Neuron (in vitro differentiated cells): ENCODE measurements around the gene ADORA2B.
"Not testable (repeated sequence)": the region's sequence is repeated elsewhere in the genome, so short reads cannot be mapped to it uniquely, and the experiment has no call there.

Source experiments
- H2AFZ ChIP-seq: one replicate; pipeline ENCODE4 v1.6.1; 2013; ENCODE audit warnings: low read depth, mild to moderate bottlenecking, inconsistent platforms, low read length, moderate library complexity
- H3K27me3 ChIP-seq: one replicate; pipeline ENCODE4 v1.6.1; 2013; ENCODE audit warnings: low read length; ENCODE audit not compliant: insufficient read depth
- H3K36me3 ChIP-seq: one replicate; pipeline ENCODE4 v1.6.1; 2013; ENCODE audit warnings: low read length; ENCODE audit not compliant: insufficient read depth
- H3K4me1 ChIP-seq: one replicate; pipeline ENCODE4 v1.6.1; 2013; ENCODE audit warnings: low read length; ENCODE audit not compliant: insufficient read depth
- H3K4me3 ChIP-seq: 2 replicates; pipeline ENCODE4 v1.5.1; 2013; ENCODE audit warnings: mild to moderate bottlenecking, low read length, moderate library complexity
- H3K9me3 ChIP-seq: one replicate; pipeline ENCODE4 v1.6.1; 2013; ENCODE audit warnings: low read length

ADORA2B gene

GRCh38 chr17:15944759-15945526 is at the start of gene ADORA2B:
Gene ADORA2B (plus strand): TSS chr17:15945130. CDS start chr17:15945249, 119 bp downstream.
- no peaks in the 10 kb centered on the region for H3K4me1 ChIP-seq
- H3K9me3 ChIP-seq = peaks cover 3% of the 10 kb centered on the region

GRCh38 chr17:15896277-15896676 is 48.7 kb upstream of the ADORA2B start:
- no peaks in the 10 kb centered on the region for H3K27me3 ChIP-seq
- H3K4me1 ChIP-seq = no peaks in the 10 kb centered on the region
- H3K9me3 ChIP-seq = no peaks in the 10 kb centered on the region
- H3K4me3 ChIP-seq = no peak overlapping the region
- no peak overlapping the region for H2AFZ ChIP-seq
- no peaks in the 10 kb centered on the region for H3K36me3 ChIP-seq

More at GRCh38 chr17:15944759-15945526, at the start of gene ADORA2B:
- Histone ChIP-seq H3K36me3 (no peaks in the 10 kb centered on the region), H2AFZ (peak within 1 kb of the TSS; percentile 99), H3K27me3 (peaks cover 36% of the 10 kb centered on the region), H3K4me3 (peak within 1 kb of the TSS; percentile 60)

GRCh38 chr17:15896834-15897233 is 48.1 kb upstream of the ADORA2B start:
- Histone ChIP-seq H3K4me1 (no peaks in the 10 kb centered on the region), H2AFZ (no peak overlapping the region), H3K36me3 (no peaks in the 10 kb centered on the region), H3K27me3 (no peaks in the 10 kb centered on the region), H3K4me3 (no peak overlapping the region), H3K9me3 (no peaks in the 10 kb centered on the region)

- H3K36me3 ChIP-seq, H3K27me3 ChIP-seq, H3K9me3 ChIP-seq, H3K4me3 ChIP-seq, H2AFZ ChIP-seq, H3K4me1 ChIP-seq: not testable (repeated sequence)
Observed at GRCh38 chr17:15899596-15899995, 45.3 kb upstream of the ADORA2B start.

GRCh38 chr17:15900871-15901270 is 44.1 kb upstream of the ADORA2B start:
- Histone ChIP-seq H2AFZ (no peak overlapping the region), H3K4me3 (no peak overlapping the region), H3K27me3 (no peaks in the 10 kb centered on the region), H3K36me3 (no peaks in the 10 kb centered on the region), H3K9me3 (no peaks in the 10 kb centered on the region), H3K4me1 (no peaks in the 10 kb centered on the region)

- H3K9me3 ChIP-seq, H2AFZ ChIP-seq, H3K27me3 ChIP-seq, H3K4me3 ChIP-seq, H3K4me1 ChIP-seq, H3K36me3 ChIP-seq: not testable (repeated sequence)
Observed at GRCh38 chr17:15905236-15905635, 39.7 kb upstream of the ADORA2B start.

GRCh38 chr17:15907290-15907689 is 37.6 kb upstream of the ADORA2B start:
- Histone ChIP-seq H3K27me3 (no peaks in the 10 kb centered on the region), H3K4me1 (no peaks in the 10 kb centered on the region), H3K4me3 (no peak overlapping the region), H2AFZ (no peak overlapping the region), H3K36me3 (no peaks in the 10 kb centered on the region), H3K9me3 (no peaks in the 10 kb centered on the region)

- Histone ChIP-seq H3K4me1 (no peaks in the 10 kb centered on the region), H3K36me3 (no peaks in the 10 kb centered on the region), H3K4me3 (no peak overlapping the region), H2AFZ (no peak overlapping the region), H3K9me3 (no peaks in the 10 kb centered on the region), H3K27me3 (no peaks in the 10 kb centered on the region)
Observed at GRCh38 chr17:15908378-15908777, 36.6 kb upstream of the ADORA2B start.

GRCh38 chr17:15909481-15909991 is 35.4 kb upstream of the ADORA2B start:
- H3K36me3 ChIP-seq = no peaks in the 10 kb centered on the region

GRCh38 chr17:15910791-15911190 is 34.1 kb upstream of the ADORA2B start:
- no peak overlapping the region for H2AFZ ChIP-seq
- no peak overlapping the region for H3K4me3 ChIP-seq
- no peaks in the 10 kb centered on the region for H3K9me3 ChIP-seq
- H3K36me3 ChIP-seq = no peaks in the 10 kb centered on the region
- H3K4me1 ChIP-seq = no peaks in the 10 kb centered on the region
- H3K27me3 ChIP-seq = no peaks in the 10 kb centered on the region

More at GRCh38 chr17:15909481-15909991, 35.4 kb upstream of the ADORA2B start:
- Histone ChIP-seq H3K4me3 (no peak overlapping the region), H3K27me3 (no peaks in the 10 kb centered on the region), H3K4me1 (no peaks in the 10 kb centered on the region), H3K9me3 (no peaks in the 10 kb centered on the region), H2AFZ (no peak overlapping the region)

- H3K9me3 ChIP-seq, H3K4me3 ChIP-seq, H3K4me1 ChIP-seq, H2AFZ ChIP-seq, H3K27me3 ChIP-seq, H3K36me3 ChIP-seq: not testable (repeated sequence)
Observed at GRCh38 chr17:15911701-15912100, 33.2 kb upstream of the ADORA2B start.

GRCh38 chr17:15912416-15912955 is 32.4 kb upstream of the ADORA2B start:
- H3K27me3 ChIP-seq = no peaks in the 10 kb centered on the region
- H3K9me3 ChIP-seq = no peaks in the 10 kb centered on the region
- H2AFZ ChIP-seq = no peak overlapping the region
- H3K36me3 ChIP-seq = no peaks in the 10 kb centered on the region
- H3K4me3 ChIP-seq = no peak overlapping the region
- no peaks in the 10 kb centered on the region for H3K4me1 ChIP-seq

- Histone ChIP-seq H2AFZ (no peak overlapping the region), H3K9me3 (no peaks in the 10 kb centered on the region), H3K4me1 (no peaks in the 10 kb centered on the region), H3K27me3 (no peaks in the 10 kb centered on the region), H3K36me3 (no peaks in the 10 kb centered on the region), H3K4me3 (no peak overlapping the region)
Observed at GRCh38 chr17:15913826-15914225, 31.1 kb upstream of the ADORA2B start.
